HCEC 1CT (cell line): ENCODE data around the gene KCNJ1.
A peak's percentile ranks its signal among the peaks of the same experiment; 100 is the strongest.

ENCODE experiments used
- DNase-seq: peaks from one replicate; pipeline ENCODE4 v3.0.0-alpha.2; 2017

Gene KCNJ1

GRCh38 chr11:128867277-128867676 lies at the start of gene KCNJ1:
KCNJ1 (minus strand) TSS chr11:128867296; CDS start chr11:128840243, 27,053 bp downstream.
- DNase-seq = no peak

- no peak for DNase-seq
Measured at GRCh38 chr11:128916681-128917080, 49.6 kb upstream of the KCNJ1 start.

- no peak for DNase-seq
Measured at GRCh38 chr11:128916037-128916572, 49.0 kb upstream of the KCNJ1 start.

- DNase-seq = no peak
Measured at GRCh38 chr11:128915149-128915521, 48.0 kb upstream of the KCNJ1 start.

- DNase-seq = no peak
Measured at GRCh38 chr11:128914216-128915148, 47.4 kb upstream of the KCNJ1 start.

GRCh38 chr11:128913806-128914205 lies 46.7 kb upstream of the KCNJ1 start:
- DNase-seq = no peak

GRCh38 chr11:128911701-128912100 lies 44.6 kb upstream of the KCNJ1 start:
- no peak for DNase-seq

- DNase-seq = no peak
Measured at GRCh38 chr11:128911239-128911638, 44.1 kb upstream of the KCNJ1 start.

- no peak for DNase-seq
Measured at GRCh38 chr11:128910576-128910975, 43.5 kb upstream of the KCNJ1 start.

GRCh38 chr11:128909438-128910125 lies 42.5 kb upstream of the KCNJ1 start:
- DNase-seq = no peak

- DNase-seq = peak; percentile 89
Measured at GRCh38 chr11:128908391-128909246, 41.5 kb upstream of the KCNJ1 start.

GRCh38 chr11:128907585-128907984 lies 40.5 kb upstream of the KCNJ1 start:
- no peak for DNase-seq

- DNase-seq = no peak
Measured at GRCh38 chr11:128906185-128907050, 39.3 kb upstream of the KCNJ1 start.

- DNase-seq = peak; percentile 44
Measured at GRCh38 chr11:128905345-128906184, 38.5 kb upstream of the KCNJ1 start.

- no peak for DNase-seq
Measured at GRCh38 chr11:128904656-128905344, 37.7 kb upstream of the KCNJ1 start.

GRCh38 chr11:128904303-128904655 lies 37.2 kb upstream of the KCNJ1 start:
- no peak for DNase-seq

GRCh38 chr11:128903248-128904061 lies 36.4 kb upstream of the KCNJ1 start:
- peak; percentile 22 for DNase-seq

- peak; percentile 69 for DNase-seq
Measured at GRCh38 chr11:128902515-128903066, 35.5 kb upstream of the KCNJ1 start.
